ENCODE measurements around the gene MAN1C1.

GRCh38 chr1:25642574-25643108, 26.1 kb downstream of the MAN1C1 start:
- no peak for TF ChIP-seq POLR2A (IDR thresholded peaks at IDR 0.05)
- no peak for TF ChIP-seq CTCF (IDR thresholded peaks at IDR 0.05)
